ENCODE data around the gene SYS1.

DNA sequence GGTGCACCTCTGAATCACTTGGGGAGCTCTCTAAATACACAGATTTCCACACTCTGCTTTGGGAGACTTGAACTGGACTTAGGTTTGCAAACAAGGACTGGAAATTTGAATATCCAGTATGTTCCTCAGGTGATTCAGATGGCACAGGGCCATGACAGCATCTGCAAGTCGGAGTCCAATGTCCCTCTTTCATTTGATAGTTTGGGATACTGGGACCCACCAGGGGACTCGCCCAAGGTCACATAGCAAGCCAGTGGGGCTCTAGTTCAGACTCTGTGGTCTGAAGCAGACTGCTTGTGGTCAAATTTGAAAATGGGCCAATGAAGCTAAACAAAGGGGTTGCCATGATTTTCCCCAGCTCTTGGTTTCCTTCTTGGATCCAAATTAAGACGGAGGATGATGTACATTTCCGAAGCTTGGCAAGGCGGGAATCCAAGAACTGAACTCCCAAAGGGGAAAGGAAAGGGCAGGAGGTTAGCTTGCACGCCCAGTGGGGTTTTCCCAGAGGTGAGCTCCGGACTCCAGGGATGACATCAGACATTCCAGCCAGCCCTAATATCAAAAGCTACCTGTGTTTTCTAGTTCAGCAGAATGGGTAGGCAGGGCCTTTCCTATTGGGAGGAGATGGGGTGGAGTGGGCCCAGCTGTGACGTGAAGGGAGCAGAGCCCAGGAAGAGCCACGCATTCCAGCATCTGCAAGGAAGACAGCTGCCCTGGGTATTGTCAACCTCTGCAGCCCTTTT lies 3.4 kb upstream of the SYS1 start:
- TF ChIP-seq, protein P1, sequence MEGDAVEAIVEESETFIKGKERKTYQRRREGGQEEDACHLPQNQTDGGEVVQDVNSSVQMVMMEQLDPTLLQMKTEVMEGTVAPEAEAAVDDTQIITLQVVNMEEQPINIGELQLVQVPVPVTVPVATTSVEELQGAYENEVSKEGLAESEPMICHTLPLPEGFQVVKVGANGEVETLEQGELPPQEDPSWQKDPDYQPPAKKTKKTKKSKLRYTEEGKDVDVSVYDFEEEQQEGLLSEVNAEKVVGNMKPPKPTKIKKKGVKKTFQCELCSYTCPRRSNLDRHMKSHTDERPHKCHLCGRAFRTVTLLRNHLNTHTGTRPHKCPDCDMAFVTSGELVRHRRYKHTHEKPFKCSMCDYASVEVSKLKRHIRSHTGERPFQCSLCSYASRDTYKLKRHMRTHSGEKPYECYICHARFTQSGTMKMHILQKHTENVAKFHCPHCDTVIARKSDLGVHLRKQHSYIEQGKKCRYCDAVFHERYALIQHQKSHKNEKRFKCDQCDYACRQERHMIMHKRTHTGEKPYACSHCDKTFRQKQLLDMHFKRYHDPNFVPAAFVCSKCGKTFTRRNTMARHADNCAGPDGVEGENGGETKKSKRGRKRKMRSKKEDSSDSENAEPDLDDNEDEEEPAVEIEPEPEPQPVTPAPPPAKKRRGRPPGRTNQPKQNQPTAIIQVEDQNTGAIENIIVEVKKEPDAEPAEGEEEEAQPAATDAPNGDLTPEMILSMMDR (IDR thresholded peaks at IDR 0.05; ENCODE audit: low read depth, low read length, poor library complexity, severe bottlenecking): no peak
- no peak for TF ChIP-seq EZH2phosphoT487 (IDR thresholded peaks at IDR 0.05; ENCODE audit: borderline replicate concordance, low read length)
